ENCODE data around the gene SCN5A.

Gene SCN5A

GRCh38 chr3:38545983-38546382 is 103.5 kb downstream of the SCN5A start:
- in situ Hi-C loops (cut with HindIII; ENCODE audit: low sequenced_read_pairs): no loop called here

- in situ Hi-C loops (cut with HindIII; ENCODE audit: low sequenced_read_pairs): no loop called here
Observed at GRCh38 chr3:38545550-38545949, 103.9 kb downstream of the SCN5A start.

- in situ Hi-C loops (cut with HindIII; ENCODE audit: low sequenced_read_pairs): no loop called here
Observed at GRCh38 chr3:38544926-38545325, 104.6 kb downstream of the SCN5A start.

- in situ Hi-C loops (cut with HindIII; ENCODE audit: low sequenced_read_pairs): no loop called here
Observed at GRCh38 chr3:38543586-38543985, 105.9 kb downstream of the SCN5A start.

GRCh38 chr3:38542401-38543298 is 106.8 kb downstream of the SCN5A start:
- in situ Hi-C loops (cut with HindIII; ENCODE audit: low sequenced_read_pairs): no loop called here

GRCh38 chr3:38541806-38542205 is 107.7 kb downstream of the SCN5A start:
- in situ Hi-C loops (cut with HindIII; ENCODE audit: low sequenced_read_pairs): no loop called here

GRCh38 chr3:38538773-38539353 is 110.6 kb downstream of the SCN5A start:
- in situ Hi-C loops (cut with HindIII; ENCODE audit: low sequenced_read_pairs): no loop called here

GRCh38 chr3:38536671-38537070 is 112.8 kb downstream of the SCN5A start:
- in situ Hi-C loops (cut with HindIII; ENCODE audit: low sequenced_read_pairs): no loop called here

GRCh38 chr3:38534604-38535003 is 114.9 kb downstream of the SCN5A start:
- in situ Hi-C loops (cut with HindIII; ENCODE audit: low sequenced_read_pairs): no loop called here

- in situ Hi-C loops (cut with HindIII; ENCODE audit: low sequenced_read_pairs): no loop called here
Observed at GRCh38 chr3:38534180-38534579, 115.3 kb downstream of the SCN5A start.

GRCh38 chr3:38533285-38533976 is 116.1 kb downstream of the SCN5A start:
- in situ Hi-C loops (cut with HindIII; ENCODE audit: low sequenced_read_pairs): no loop called here

- in situ Hi-C loops (cut with HindIII; ENCODE audit: low sequenced_read_pairs): no loop called here
Observed at GRCh38 chr3:38532529-38532928, 117.0 kb downstream of the SCN5A start.

GRCh38 chr3:38528457-38528856 is 121.0 kb downstream of the SCN5A start:
- in situ Hi-C loops (cut with HindIII; ENCODE audit: low sequenced_read_pairs): no loop called here

GRCh38 chr3:38526792-38527191 is 122.7 kb downstream of the SCN5A start:
- in situ Hi-C loops (cut with HindIII; ENCODE audit: low sequenced_read_pairs): no loop called here

- in situ Hi-C loops (cut with HindIII; ENCODE audit: low sequenced_read_pairs): no loop called here
Observed at GRCh38 chr3:38524141-38524739, 125.2 kb downstream of the SCN5A start.

GRCh38 chr3:38522002-38522401 is 127.5 kb downstream of the SCN5A start:
- in situ Hi-C loops (cut with HindIII; ENCODE audit: low sequenced_read_pairs): no loop called here

- in situ Hi-C loops (cut with HindIII; ENCODE audit: low sequenced_read_pairs): no loop called here
Observed at GRCh38 chr3:38521391-38521987, 128.0 kb downstream of the SCN5A start.

- in situ Hi-C loops (cut with HindIII; ENCODE audit: low sequenced_read_pairs): no loop called here
Observed at GRCh38 chr3:38519651-38520050, 129.8 kb downstream of the SCN5A start.

- in situ Hi-C loops (cut with HindIII; ENCODE audit: low sequenced_read_pairs): no loop called here
Observed at GRCh38 chr3:38519000-38519399, 130.5 kb downstream of the SCN5A start.

- in situ Hi-C loops (cut with HindIII; ENCODE audit: low sequenced_read_pairs): no loop called here
Observed at GRCh38 chr3:38516669-38517068, 132.8 kb downstream of the SCN5A start.

GRCh38 chr3:38515367-38515766 is 134.1 kb downstream of the SCN5A start:
- in situ Hi-C loops (cut with HindIII; ENCODE audit: low sequenced_read_pairs): no loop called here
